IMR-90 (cell line): Measurements from ENCODE around the gene PROK2. TPM values are rescaled to one million over a fixed set of nuclear protein-coding genes. Genes with fewer than 3 reads are reported as not detected.

Experiments used
- ATAC-seq: fragments of 200-7000 bp; cut with Tn5 transposase; 2 replicates; pipeline ENCODE4 v1.9.1; 2020; ENCODE audit warnings: low read depth, mild to moderate bottlenecking, moderate library complexity
- BruUV-seq: library from RNA; stranded (reverse); fragments of 400-500 nt; replicated peaks from 2 replicates; lab custom pipeline; 2021; lab: Mats Ljungman, UMichigan
- CTCF ChIA-PET: fragments of 300-600 bp; formaldehyde crosslinking; extraction: SDS; loops from one replicate; lab custom pipeline; 2021; ENCODE audit warnings: antibody characterized with exemption; lab: Yijun Ruan, JAX
- POLR2A ChIA-PET: fragments of 300-600 bp; sonication (Branson Sonifier 250); formaldehyde crosslinking; loops from one replicate; lab custom pipeline; 2022; ENCODE audit warnings: antibody characterized with exemption; ENCODE audit not compliant: unreplicated experiment; lab: Charles Lee
- DNase-seq: peaks from one replicate; pipeline ENCODE4 v3.0.0; 2013
- H2AFZ ChIP-seq: replicated peaks from 2 replicates; pipeline ENCODE3; 2013; ENCODE audit warnings: low read length, mild to moderate bottlenecking; ENCODE audit not compliant: poor library complexity
- H2AK5ac ChIP-seq: 2 replicates; pipeline ENCODE4 v1.6.1; 2013; ENCODE audit warnings: low read depth, low read length, inconsistent platforms
- H2AK9ac ChIP-seq: replicated peaks from 2 replicates; pipeline ENCODE3; 2013; ENCODE audit warnings: mild to moderate bottlenecking, low read depth, low read length, moderate library complexity; ENCODE audit not compliant: poor library complexity
- H2BK120ac ChIP-seq: 2 replicates; pipeline ENCODE4 v1.6.1; 2013; ENCODE audit warnings: low read depth, low read length, inconsistent platforms
- H2BK15ac ChIP-seq: 3 replicates; pipeline ENCODE4 v1.6.1; 2013; ENCODE audit warnings: low read depth, low read length, inconsistent platforms
- H2BK20ac ChIP-seq: 2 replicates; pipeline ENCODE4 v1.6.1; 2013; ENCODE audit warnings: low read depth, mild to moderate bottlenecking, inconsistent platforms, low read length, moderate library complexity
- H2BK5ac ChIP-seq: 2 replicates; pipeline ENCODE4 v1.6.1; 2013; ENCODE audit warnings: mild to moderate bottlenecking, low read depth, low read length, inconsistent platforms; ENCODE audit not compliant: poor library complexity, severe bottlenecking
- H3K14ac ChIP-seq: replicated peaks from 2 replicates; pipeline ENCODE4 v1.6.1; 2013; ENCODE audit warnings: low read depth, low read length, inconsistent platforms
- H3K18ac ChIP-seq: 2 replicates; pipeline ENCODE4 v1.6.1; 2013; ENCODE audit warnings: low read depth, low read length, control low read depth
- H3K23ac ChIP-seq: 2 replicates; pipeline ENCODE4 v1.6.1; 2013; ENCODE audit warnings: low read depth, low read length, inconsistent platforms
- H3K27ac ChIP-seq: 2 replicates; pipeline ENCODE4 v1.5.1; 2013; ENCODE audit warnings: mild to moderate bottlenecking, control low read depth, low read length; ENCODE audit not compliant: insufficient read depth
- H3K27me3 ChIP-seq: 2 replicates; pipeline ENCODE4 v1.6.1; 2013; ENCODE audit warnings: low read length; ENCODE audit not compliant: control insufficient read depth, insufficient read depth
- H3K36me3 ChIP-seq: 2 replicates; pipeline ENCODE4 v1.6.1; 2013; ENCODE audit warnings: low read length, mixed read lengths; ENCODE audit not compliant: control insufficient read depth, insufficient read depth
- H3K4ac ChIP-seq: 2 replicates; pipeline ENCODE4 v1.6.1; 2013; ENCODE audit warnings: low read depth, low read length, inconsistent platforms
- H3K4me1 ChIP-seq: 2 replicates; pipeline ENCODE4 v1.6.1; 2013; ENCODE audit warnings: low read length, mixed read lengths; ENCODE audit not compliant: control insufficient read depth, insufficient read depth
- H3K4me2 ChIP-seq: 2 replicates; pipeline ENCODE4 v1.6.1; 2013; ENCODE audit warnings: low read depth, mild to moderate bottlenecking, control low read depth, low read length, moderate library complexity
- H3K4me3 ChIP-seq: 2 replicates; pipeline ENCODE4 v1.5.1; 2013; ENCODE audit warnings: low read depth, mild to moderate bottlenecking, control low read depth, low read length, moderate library complexity; ENCODE audit not compliant: insufficient read depth
- H3K56ac ChIP-seq: 2 replicates; pipeline ENCODE4 v1.6.1; 2013; ENCODE audit warnings: low read length, inconsistent platforms; ENCODE audit not compliant: insufficient read depth; ENCODE audit errors: extremely low read depth
- H3K79me1 ChIP-seq, 2 experiments: 2 replicates each; pipeline ENCODE4 v1.6.1; 2013; ENCODE audit warnings: low read length in 2 of 2, inconsistent platforms in 1 of 2, low read depth in 1 of 2
- H3K9ac ChIP-seq: 2 replicates; pipeline ENCODE4 v1.6.1; 2013; ENCODE audit warnings: low read depth, low read length, control low read depth
- H3K9me1 ChIP-seq: 2 replicates; pipeline ENCODE4 v1.6.1; 2013; ENCODE audit warnings: low read length, inconsistent platforms; ENCODE audit not compliant: insufficient read depth
- H3K9me3 ChIP-seq: 2 replicates; pipeline ENCODE4 v1.6.1; 2013; ENCODE audit warnings: low read length; ENCODE audit not compliant: control insufficient read depth, insufficient read depth
- H4K20me1 ChIP-seq: 2 replicates; pipeline ENCODE4 v1.6.1; 2013; ENCODE audit warnings: low read length, inconsistent platforms; ENCODE audit not compliant: insufficient read depth
- H4K5ac ChIP-seq: 2 replicates; pipeline ENCODE4 v1.6.1; 2013; ENCODE audit warnings: mild to moderate bottlenecking, low read depth, low read length, control low read depth
- H4K8ac ChIP-seq, 2 experiments: 2 replicates each; pipeline ENCODE4 v1.6.1; 2013; ENCODE audit warnings: low read depth in 2 of 2, low read length in 2 of 2, control low read depth in 1 of 2, inconsistent platforms in 1 of 2
- H4K91ac ChIP-seq: 2 replicates; pipeline ENCODE4 v1.6.1; 2013; ENCODE audit warnings: low read depth, low read length, inconsistent platforms; ENCODE audit not compliant: insufficient read depth
- FOS ChIP-seq: fragments of 150-350 bp; IDR thresholded peaks from 2 replicates; pipeline ENCODE4 v1.6.1; 2016; ENCODE audit warnings: low read depth, low read length
- POLR2A ChIP-seq: IDR thresholded peaks from 2 replicates; pipeline ENCODE4 v1.6.1; 2012; ENCODE audit warnings: mild to moderate bottlenecking, low read depth, low read length
- RAD21 ChIP-seq: IDR thresholded peaks from 2 replicates; pipeline ENCODE4 v1.6.1; 2012; ENCODE audit warnings: low read length, improper control_type of control experiment
- RCOR1 ChIP-seq: IDR thresholded peaks from 2 replicates; pipeline ENCODE4 v1.6.1; 2012; ENCODE audit warnings: mild to moderate bottlenecking, low read length, improper control_type of control experiment; ENCODE audit not compliant: insufficient replicate concordance
- WGBS, 2 experiments: methylation state at CpG; one replicate each; pipeline versions ENCODE4 v1.1.5 to v1.1.7; 2013; ENCODE audit warnings: missing lambda C conversion rate in 2 of 2; ENCODE audit not compliant: insufficient read length in 1 of 2; ENCODE audit errors: extremely low coverage in 2 of 2; 5-methylcytosine and 5-hydroxymethylcytosine counted together
- dilution Hi-C: fragments of 300-500 bp; cut with HindIII; formaldehyde crosslinking; loops from one replicate; pipeline ENCODE4 v1.14.3; 2018; ENCODE audit warnings: low sequenced_read_pairs; ENCODE audit not compliant: unreplicated experiment
- in situ Hi-C: fragments of 300-500 bp; cut with MboI; formaldehyde crosslinking; loops from 3 replicates; pipeline ENCODE4 v1.14.3; 2019; ENCODE audit warnings: low sequenced_read_pairs, inconsistent platforms, mixed read lengths
- intact Hi-C: fragments of 100-400 bp; cut with micrococcal nuclease; formaldehyde crosslinking; loops from 2 replicates; pipeline ENCODE4 v1.10.0; 2022
- polyA plus RNA-seq, 3 experiments: library from polyadenylated mRNA; depleted of rRNA; stranded (reverse); fragments of >200 nt; gene quantifications; 2 replicates each; pipeline ENCODE4 v1.2.3, GENCODE V29; 2012; ENCODE audit warnings: low replicate concordance in 1 of 3
- total RNA-seq: library from RNA; depleted of rRNA; stranded (reverse); fragments of >200 nt; gene quantifications from 2 replicates; pipeline ENCODE4 v1.2.3, GENCODE V29; 2012
- TF ChIP-seq, protein P1 (sequence below): fragments of 150-350 bp; IDR thresholded peaks from 2 replicates; pipeline ENCODE4 v1.6.1; 2016; ENCODE audit warnings: low read depth, mild to moderate bottlenecking, low read length, moderate library complexity, borderline replicate concordance

The PROK2 gene
- total and polyA plus RNA-seq, 2 of the 4 experiments (the other 2 are of a cell fraction): not detected

- H4K91ac ChIP-seq: no peak overlapping the region
- H3K56ac ChIP-seq: no peak overlapping the region
- DNase-seq (no peak), ATAC-seq (no peak)
- ChIA-PET CTCF (no interaction called here), POLR2A (no interaction called here)
- H2BK15ac ChIP-seq: no peak overlapping the region
- TF ChIP-seq RCOR1: no peak
- TF ChIP-seq RAD21: no peak
- no peak for TF ChIP-seq POLR2A
- TF ChIP-seq, protein P1, sequence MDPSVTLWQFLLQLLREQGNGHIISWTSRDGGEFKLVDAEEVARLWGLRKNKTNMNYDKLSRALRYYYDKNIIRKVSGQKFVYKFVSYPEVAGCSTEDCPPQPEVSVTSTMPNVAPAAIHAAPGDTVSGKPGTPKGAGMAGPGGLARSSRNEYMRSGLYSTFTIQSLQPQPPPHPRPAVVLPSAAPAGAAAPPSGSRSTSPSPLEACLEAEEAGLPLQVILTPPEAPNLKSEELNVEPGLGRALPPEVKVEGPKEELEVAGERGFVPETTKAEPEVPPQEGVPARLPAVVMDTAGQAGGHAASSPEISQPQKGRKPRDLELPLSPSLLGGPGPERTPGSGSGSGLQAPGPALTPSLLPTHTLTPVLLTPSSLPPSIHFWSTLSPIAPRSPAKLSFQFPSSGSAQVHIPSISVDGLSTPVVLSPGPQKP: no peak
- TF ChIP-seq FOS: no peak
- no peak overlapping the region for H3K9ac ChIP-seq
- no peaks in the 10 kb centered on the region for H3K9me3 ChIP-seq
- dilution Hi-C loops (no loop called here), intact Hi-C loops (no loop called here), in situ Hi-C loops (no loop called here)
- no peak overlapping the region for H2AFZ ChIP-seq
- H3K4me2 ChIP-seq: no peak overlapping the region
- no peak overlapping the region for H2AK5ac ChIP-seq
- no peaks in the 10 kb centered on the region for H3K79me1 ChIP-seq
- no peaks in the 10 kb centered on the region for H3K36me3 ChIP-seq
- H3K27ac ChIP-seq: no peak overlapping the region
- H3K23ac ChIP-seq: no peak overlapping the region
- BruUV-seq: no TSS peak
- H3K4me1 ChIP-seq: no peaks in the 10 kb centered on the region
- no peak overlapping the region for H3K14ac ChIP-seq
- H4K5ac ChIP-seq: no peak overlapping the region
- no peaks in the 10 kb centered on the region for H3K9me1 ChIP-seq
- H2BK120ac ChIP-seq: no peak overlapping the region
- WGBS, 2 experiments: 13% methylated on average over 2 of the region's 4 CpGs; no CpG with 5 or more reads in 1 of the 2 experiments
- no peak overlapping the region for H2AK9ac ChIP-seq
- H3K27me3 ChIP-seq: peaks cover 47% of the 10 kb centered on the region
- H2BK20ac ChIP-seq: no peak overlapping the region
- H3K4ac ChIP-seq: no peak overlapping the region
- no peaks in the 10 kb centered on the region for H4K20me1 ChIP-seq
- no peak overlapping the region for H4K8ac ChIP-seq
- H3K18ac ChIP-seq: no peak overlapping the region
- no peak overlapping the region for H3K4me3 ChIP-seq
- no peak overlapping the region for H2BK5ac ChIP-seq
These were observed 33.3 kb downstream of the PROK2 start for GRCh38 chr3:71751602-71752001.
